IPS-18c (cell line): ENCODE data around the gene NACAD.
A peak's percentile ranks its signal among the peaks of the same experiment; 100 is the strongest.

Source experiments
- H3K4me3 ChIP-seq: 2 replicates; pipeline ENCODE4 v1.7.0; 2013; ENCODE audit warnings: low read depth, mild to moderate bottlenecking, low read length, moderate library complexity; ENCODE audit not compliant: insufficient read depth
- H3K9me3 ChIP-seq: one replicate; pipeline ENCODE4 v1.6.1; 2013; ENCODE audit warnings: mild to moderate bottlenecking, low read length, moderate library complexity; ENCODE audit not compliant: control insufficient read depth, insufficient read depth

NACAD gene

GRCh38 chr7:45088821-45089340 is at the start of gene NACAD:
TSS of gene NACAD (minus strand) at chr7:45088969. CDS start at chr7:45088894, 75 bp downstream.
- H3K9me3 ChIP-seq, result no peaks in the 10 kb centered on the region
- H3K4me3 ChIP-seq, result peak within 1 kb of the TSS; percentile 57

GRCh38 chr7:45136106-45137060 is 47.6 kb upstream of the NACAD start:
- Histone ChIP-seq H3K4me3 (no peak overlapping the region), H3K9me3 (no peaks in the 10 kb centered on the region)

GRCh38 chr7:45133877-45134276 is 45.1 kb upstream of the NACAD start:
- Histone ChIP-seq H3K9me3 (no peaks in the 10 kb centered on the region), H3K4me3 (no peak overlapping the region)

GRCh38 chr7:45133352-45133751 is 44.6 kb upstream of the NACAD start:
- Histone ChIP-seq H3K9me3 (no peaks in the 10 kb centered on the region), H3K4me3 (no peak overlapping the region)

- Histone ChIP-seq H3K9me3 (no peaks in the 10 kb centered on the region), H3K4me3 (no peak overlapping the region)
Measured at GRCh38 chr7:45132708-45133320, 44.0 kb upstream of the NACAD start.

GRCh38 chr7:45131891-45132290 is 43.1 kb upstream of the NACAD start:
- H3K9me3 ChIP-seq, result no peaks in the 10 kb centered on the region

GRCh38 chr7:45130910-45131309 is 42.1 kb upstream of the NACAD start:
- Histone ChIP-seq H3K9me3 (no peaks in the 10 kb centered on the region), H3K4me3 (no peak overlapping the region)

More at GRCh38 chr7:45131891-45132290, 43.1 kb upstream of the NACAD start:
- no peak overlapping the region; the same call in 1 of the 2 replicates for H3K4me3 ChIP-seq

GRCh38 chr7:45129906-45130305 is 41.1 kb upstream of the NACAD start:
- Histone ChIP-seq H3K4me3 (no peak overlapping the region), H3K9me3 (no peaks in the 10 kb centered on the region)

GRCh38 chr7:45129181-45129800 is 40.5 kb upstream of the NACAD start:
- Histone ChIP-seq H3K9me3 (no peaks in the 10 kb centered on the region), H3K4me3 (no peak overlapping the region)

GRCh38 chr7:45126920-45127319 is 38.2 kb upstream of the NACAD start:
- Histone ChIP-seq H3K9me3 (no peaks in the 10 kb centered on the region), H3K4me3 (no peak overlapping the region)

GRCh38 chr7:45126201-45126600 is 37.4 kb upstream of the NACAD start:
- H3K9me3 ChIP-seq, result no peaks in the 10 kb centered on the region
- no peak overlapping the region for H3K4me3 ChIP-seq

- H3K4me3 ChIP-seq, result no peak overlapping the region
- H3K9me3 ChIP-seq, result no peaks in the 10 kb centered on the region
Measured at GRCh38 chr7:45125193-45125904, 36.6 kb upstream of the NACAD start.

GRCh38 chr7:45123913-45124710 is 35.3 kb upstream of the NACAD start:
- Histone ChIP-seq H3K4me3 (no peak overlapping the region), H3K9me3 (no peaks in the 10 kb centered on the region)

- no peaks in the 10 kb centered on the region for H3K9me3 ChIP-seq
Measured at GRCh38 chr7:45122975-45123860, 34.4 kb upstream of the NACAD start.

GRCh38 chr7:45119550-45119949 is 30.8 kb upstream of the NACAD start:
- Histone ChIP-seq H3K9me3 (no peaks in the 10 kb centered on the region), H3K4me3 (no peak overlapping the region)

More at GRCh38 chr7:45122975-45123860, 34.4 kb upstream of the NACAD start:
- H3K4me3 ChIP-seq, result 0 out of 2 replicates have a peak overlapping the region, but pooled peaks have one; percentile 15
